PFSK-1 (cell line): ENCODE measurements around the gene ELL.
A peak's percentile ranks its signal among the peaks of the same experiment; 100 is the strongest.

ENCODE experiments used
- FOXP2 ChIP-seq: optimal IDR thresholded peaks from 2 replicates; pipeline ENCODE3; 2011; ENCODE audit warnings: borderline replicate concordance, control low read depth, inconsistent platforms; ENCODE audit not compliant: insufficient read depth; ENCODE audit errors: extremely low read length, extremely low read depth
- POLR2AphosphoS5 ChIP-seq: IDR thresholded peaks from 2 replicates; pipeline ENCODE4 v1.6.1; 2012; ENCODE audit warnings: low read depth, mild to moderate bottlenecking, control low read depth, low read length, moderate library complexity
- SIN3A ChIP-seq: IDR thresholded peaks from 2 replicates; pipeline ENCODE4 v1.6.1; 2012; ENCODE audit warnings: mild to moderate bottlenecking, low read length, moderate library complexity, borderline replicate concordance; ENCODE audit not compliant: insufficient read depth
- TAF1 ChIP-seq: IDR thresholded peaks from 2 replicates; pipeline ENCODE4 v1.6.1; 2012; ENCODE audit warnings: low read length, control low read depth, borderline replicate concordance; ENCODE audit not compliant: insufficient read depth
- TF ChIP-seq, protein P1 (sequence below), 2 experiments: IDR thresholded peaks; 2 replicates each; pipeline versions ENCODE4 v1.6.1 to v1.8.0; 2011 to 2012; ENCODE audit warnings: low read depth in 2 of 2, low read length in 2 of 2, control low read depth in 1 of 2, inconsistent platforms in 1 of 2, mild to moderate bottlenecking in 1 of 2, moderate library complexity in 1 of 2; ENCODE audit not compliant: insufficient read depth in 1 of 2

Gene ELL

DNA sequence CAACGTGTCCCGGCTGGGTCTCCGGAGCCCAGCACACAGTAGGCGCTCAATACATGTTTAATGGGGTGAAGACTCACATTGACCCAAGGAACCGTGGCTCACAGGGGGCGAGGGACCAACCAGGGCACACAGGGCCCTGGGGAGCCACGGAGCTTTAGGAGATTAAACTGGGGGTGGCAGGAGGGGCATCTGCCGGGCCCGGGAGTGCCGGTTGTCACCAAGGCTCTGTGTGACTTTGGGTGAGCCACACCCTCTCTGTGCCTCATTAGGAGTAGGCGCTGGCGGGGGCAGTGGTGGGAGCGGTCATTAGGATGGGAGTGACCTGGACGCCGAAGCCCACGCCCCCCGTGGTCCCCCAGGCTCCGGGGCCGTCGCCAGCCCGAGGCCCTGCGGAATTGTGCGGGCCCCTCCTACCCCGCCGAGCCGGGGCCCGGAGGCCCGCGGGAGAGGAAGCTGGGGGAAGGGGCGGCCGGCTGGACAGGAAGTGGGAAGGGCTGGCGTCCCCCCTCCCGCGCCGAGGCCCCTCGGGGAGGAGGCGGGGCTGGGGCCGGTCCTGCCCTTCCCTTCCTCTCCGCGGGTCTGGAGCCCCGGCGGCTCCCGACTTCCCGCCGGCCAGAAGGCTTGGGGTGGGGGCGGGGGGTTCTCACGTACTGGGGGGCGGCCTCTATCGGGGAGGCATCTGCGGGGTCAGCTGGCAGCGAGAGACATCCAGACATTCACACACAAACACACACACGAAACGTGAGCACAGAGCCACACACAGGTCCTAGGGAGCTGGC is 104.4 kb downstream of the ELL start:
- TF ChIP-seq, protein P1, sequence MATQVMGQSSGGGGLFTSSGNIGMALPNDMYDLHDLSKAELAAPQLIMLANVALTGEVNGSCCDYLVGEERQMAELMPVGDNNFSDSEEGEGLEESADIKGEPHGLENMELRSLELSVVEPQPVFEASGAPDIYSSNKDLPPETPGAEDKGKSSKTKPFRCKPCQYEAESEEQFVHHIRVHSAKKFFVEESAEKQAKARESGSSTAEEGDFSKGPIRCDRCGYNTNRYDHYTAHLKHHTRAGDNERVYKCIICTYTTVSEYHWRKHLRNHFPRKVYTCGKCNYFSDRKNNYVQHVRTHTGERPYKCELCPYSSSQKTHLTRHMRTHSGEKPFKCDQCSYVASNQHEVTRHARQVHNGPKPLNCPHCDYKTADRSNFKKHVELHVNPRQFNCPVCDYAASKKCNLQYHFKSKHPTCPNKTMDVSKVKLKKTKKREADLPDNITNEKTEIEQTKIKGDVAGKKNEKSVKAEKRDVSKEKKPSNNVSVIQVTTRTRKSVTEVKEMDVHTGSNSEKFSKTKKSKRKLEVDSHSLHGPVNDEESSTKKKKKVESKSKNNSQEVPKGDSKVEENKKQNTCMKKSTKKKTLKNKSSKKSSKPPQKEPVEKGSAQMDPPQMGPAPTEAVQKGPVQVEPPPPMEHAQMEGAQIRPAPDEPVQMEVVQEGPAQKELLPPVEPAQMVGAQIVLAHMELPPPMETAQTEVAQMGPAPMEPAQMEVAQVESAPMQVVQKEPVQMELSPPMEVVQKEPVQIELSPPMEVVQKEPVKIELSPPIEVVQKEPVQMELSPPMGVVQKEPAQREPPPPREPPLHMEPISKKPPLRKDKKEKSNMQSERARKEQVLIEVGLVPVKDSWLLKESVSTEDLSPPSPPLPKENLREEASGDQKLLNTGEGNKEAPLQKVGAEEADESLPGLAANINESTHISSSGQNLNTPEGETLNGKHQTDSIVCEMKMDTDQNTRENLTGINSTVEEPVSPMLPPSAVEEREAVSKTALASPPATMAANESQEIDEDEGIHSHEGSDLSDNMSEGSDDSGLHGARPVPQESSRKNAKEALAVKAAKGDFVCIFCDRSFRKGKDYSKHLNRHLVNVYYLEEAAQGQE (IDR thresholded peaks at IDR 0.05; ENCODE audit: insufficient read depth in 1 of 2, low read depth in 2 of 2, low read length in 2 of 2) = 0 out of 4 replicates have a peak, but pooled peaks have one; percentile 12 to 17
- TF ChIP-seq SIN3A (no peak), FOXP2 (peak; percentile 16), TAF1 (no peak), POLR2AphosphoS5 (peak; percentile 28; the same call in 1 of the 2 replicates)

DNA sequence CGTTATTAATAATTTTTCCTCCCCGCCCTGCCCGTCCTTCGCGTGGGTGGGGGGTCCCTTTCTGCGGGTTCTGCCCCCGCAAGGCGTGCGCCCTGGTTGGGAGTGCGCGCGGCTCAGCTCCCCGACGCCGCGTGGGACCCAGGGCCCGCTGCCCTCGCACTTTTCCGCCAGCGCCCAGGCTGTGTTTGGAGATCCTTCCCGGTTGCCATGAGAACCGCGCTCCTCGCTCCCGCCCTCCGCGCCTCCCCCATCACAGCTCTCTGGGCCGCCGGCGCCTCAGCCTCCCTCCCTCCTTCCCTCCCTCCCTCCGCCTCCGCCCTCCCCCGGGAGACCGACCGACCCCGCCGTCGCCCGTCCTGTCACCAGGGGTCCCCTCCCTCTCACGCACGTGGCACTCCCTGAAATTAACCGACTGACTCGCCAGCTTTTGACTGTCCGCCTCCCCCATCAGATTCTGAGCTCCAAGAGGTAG is 105.1 kb downstream of the ELL start:
- TF ChIP-seq FOXP2 = peak; percentile 21
- TF ChIP-seq TAF1 = 0 out of 2 replicates have a peak, but pooled peaks have one; percentile 44
- no peak for TF ChIP-seq POLR2AphosphoS5
- TF ChIP-seq SIN3A = no peak
- TF ChIP-seq, protein P1 (IDR thresholded peaks at IDR 0.05; ENCODE audit: insufficient read depth in 1 of 2, low read depth in 2 of 2, low read length in 2 of 2) = peak in 1 of 2 experiments; percentile 16; a peak in 1 of 4 replicates

DNA sequence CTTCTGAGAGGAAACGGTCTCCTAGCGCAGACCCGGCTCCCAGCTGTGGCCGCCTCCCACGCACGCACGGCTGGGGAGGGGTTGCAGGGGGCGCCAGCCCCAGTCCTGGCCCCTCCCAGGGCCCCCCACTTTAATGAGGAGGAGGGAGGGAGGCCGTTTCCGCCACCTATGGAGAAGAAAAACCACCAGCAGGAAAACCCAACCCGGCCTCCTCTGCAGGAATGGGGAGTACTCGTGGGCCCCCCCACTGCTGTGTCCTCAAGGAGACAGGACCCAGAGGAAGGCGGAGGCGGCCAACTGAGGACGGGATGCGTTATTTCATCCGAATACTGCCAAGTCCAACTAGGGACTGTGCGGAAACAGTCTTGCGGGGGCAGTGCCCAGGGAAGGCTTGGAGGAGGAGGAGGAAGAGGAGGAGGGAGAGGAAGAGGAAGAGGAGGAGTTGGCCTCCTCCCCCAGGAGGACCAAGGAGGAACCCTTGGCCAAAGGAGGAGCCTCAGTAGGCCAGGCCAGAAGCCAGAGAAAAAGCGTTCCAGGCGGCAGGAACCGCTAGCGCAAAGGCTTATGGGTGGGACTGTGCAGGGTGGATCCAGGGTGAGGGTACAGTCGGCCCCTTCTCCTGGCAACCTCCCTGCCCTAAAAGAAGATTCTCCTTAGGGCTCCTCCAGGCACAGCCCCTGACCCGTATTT is 106.5 kb downstream of the ELL start:
- TF ChIP-seq FOXP2 (peak; percentile 4), TAF1 (peak; percentile 78; the same call in 1 of the 2 replicates), SIN3A (peak; percentile 80; the same call in 1 of the 2 replicates), POLR2AphosphoS5 (peak; percentile 65; the same call in 1 of the 2 replicates)
- TF ChIP-seq, protein P1 (IDR thresholded peaks at IDR 0.05; ENCODE audit: insufficient read depth in 1 of 2, low read depth in 2 of 2, low read length in 2 of 2) = peak in 1 of 2 experiments; percentile 52; a peak in 1 of 4 replicates

DNA sequence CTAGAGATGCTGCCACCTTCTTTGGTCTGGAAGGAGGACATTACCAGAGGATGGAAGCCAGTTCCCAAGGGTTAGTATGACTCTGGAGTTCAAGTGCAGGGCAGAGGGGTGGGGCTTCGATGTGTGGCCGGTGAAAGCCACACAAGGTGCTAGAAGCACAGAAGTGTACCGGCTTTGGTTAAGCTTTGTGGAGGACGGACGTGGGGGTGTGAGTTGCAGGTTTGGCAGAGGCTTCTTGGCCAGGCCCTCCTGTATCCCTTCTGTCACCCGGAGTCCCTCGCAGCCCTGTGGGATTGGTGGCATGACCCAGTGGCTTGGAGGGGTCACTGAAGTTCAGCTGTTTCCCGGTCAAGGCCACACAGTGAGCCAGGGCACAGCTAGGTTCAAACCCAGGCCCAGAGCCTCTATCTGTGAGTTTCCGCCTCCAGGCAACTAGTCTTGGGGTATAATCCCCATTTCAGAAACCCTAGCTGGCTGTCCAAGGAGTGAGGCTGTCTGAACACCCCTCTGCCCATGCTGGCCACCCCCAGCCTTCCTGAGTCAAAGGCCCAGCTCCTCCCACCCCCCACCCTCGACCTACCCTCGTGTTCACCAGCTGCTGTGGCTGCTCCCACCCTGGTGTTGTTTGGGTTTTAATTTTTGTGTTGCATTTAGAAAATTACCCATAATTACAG is 107.2 kb downstream of the ELL start:
- TF ChIP-seq SIN3A = no peak
- TF ChIP-seq POLR2AphosphoS5 = no peak
- no peak for TF ChIP-seq TAF1
- TF ChIP-seq FOXP2 = no peak
- TF ChIP-seq, protein P1 (IDR thresholded peaks at IDR 0.05; ENCODE audit: insufficient read depth in 1 of 2, low read depth in 2 of 2, low read length in 2 of 2) = no peak
